Measurements from ENCODE around the gene SPRR4. TPM values are rescaled to one million over a fixed set of nuclear protein-coding genes. Genes with fewer than 3 reads are reported as not detected.
"Not testable (repeated sequence)": the region's sequence is repeated elsewhere in the genome, so short reads cannot be mapped to it uniquely, and the experiment has no call there.

SPRR4 gene
- total RNA-seq, 1 donor from 2014 or later, result not detected

GRCh38 chr1:152965853-152966252 lies 4.6 kb upstream of the SPRR4 start:
- DNase-seq (ENCODE audit: low spot score), result no peak

- no peak for DNase-seq (ENCODE audit: low spot score)
Measured at GRCh38 chr1:152967201-152967600, 3.2 kb upstream of the SPRR4 start.

- DNase-seq (ENCODE audit: low spot score), result no peak
Measured at GRCh38 chr1:152968248-152968647, 2.2 kb upstream of the SPRR4 start.

GRCh38 chr1:152969036-152969435 lies 1.4 kb upstream of the SPRR4 start:
- no peak for DNase-seq (ENCODE audit: low spot score)

GRCh38 chr1:152972196-152972886 lies 1.9 kb downstream of the SPRR4 start:
- DNase-seq (ENCODE audit: low spot score), result no peak

GRCh38 chr1:152976688-152977087 lies 6.2 kb downstream of the SPRR4 start:
- DNase-seq (ENCODE audit: low spot score), result no peak

- no peak for DNase-seq (ENCODE audit: low spot score)
Measured at GRCh38 chr1:152977614-152978013, 7.2 kb downstream of the SPRR4 start.

GRCh38 chr1:152980676-152981075 lies 10.2 kb downstream of the SPRR4 start:
- DNase-seq (ENCODE audit: low spot score), result no peak

- no peak for DNase-seq (ENCODE audit: low spot score)
Measured at GRCh38 chr1:152981146-152981871, 10.9 kb downstream of the SPRR4 start.

GRCh38 chr1:152982076-152982475 lies 11.6 kb downstream of the SPRR4 start:
- no peak for DNase-seq (ENCODE audit: low spot score)

- no peak for DNase-seq (ENCODE audit: low spot score)
Measured at GRCh38 chr1:152983234-152983633, 12.8 kb downstream of the SPRR4 start.

- no peak for DNase-seq (ENCODE audit: low spot score)
Measured at GRCh38 chr1:152983743-152984142, 13.3 kb downstream of the SPRR4 start, which contains the start of gene SPRR1A. TSS of gene SPRR1A (plus strand) at chr1:152984081. CDS start at chr1:152985231, 1,150 bp downstream.

GRCh38 chr1:152986578-152986977 lies 16.1 kb downstream of the SPRR4 start:
- DNase-seq (ENCODE audit: low spot score), result no peak

- no peak for DNase-seq (ENCODE audit: low spot score)
Measured at GRCh38 chr1:152993186-152993585, 22.7 kb downstream of the SPRR4 start.

- no peak for DNase-seq (ENCODE audit: low spot score)
Measured at GRCh38 chr1:152995842-152996241, 25.4 kb downstream of the SPRR4 start.

GRCh38 chr1:152996633-152997400 lies 26.4 kb downstream of the SPRR4 start:
- DNase-seq (ENCODE audit: low spot score), result no peak

- no peak for DNase-seq (ENCODE audit: low spot score)
Measured at GRCh38 chr1:152997901-152998300, 27.5 kb downstream of the SPRR4 start.

- DNase-seq (ENCODE audit: low spot score), result no peak
Measured at GRCh38 chr1:152998476-152998875, 28.0 kb downstream of the SPRR4 start.

- no peak for DNase-seq (ENCODE audit: low spot score)
Measured at GRCh38 chr1:152999818-153000217, 29.4 kb downstream of the SPRR4 start.

GRCh38 chr1:153000294-153000693 lies 29.8 kb downstream of the SPRR4 start:
- no peak for DNase-seq (ENCODE audit: low spot score)

- DNase-seq (ENCODE audit: low spot score), result no peak
Measured at GRCh38 chr1:153001382-153001781, 30.9 kb downstream of the SPRR4 start, which contains the start of gene SPRR3. TSS of gene SPRR3 (plus strand) at chr1:153001749. CDS start at chr1:153003021, 1,272 bp downstream.

GRCh38 chr1:153011235-153011758 lies 40.8 kb downstream of the SPRR4 start:
- not testable (repeated sequence) for DNase-seq (ENCODE audit: low spot score)
